Spleen (tissue), 11 donors: ENCODE data around the gene SH3BP4. TPM values are rescaled to one million over a fixed set of nuclear protein-coding genes. Genes with fewer than 3 reads are reported as not detected.

Experiments used
- DNase-seq: peaks from one replicate; pipeline ENCODE4 v3.0.0-alpha.2; 2020
- H3K27ac ChIP-seq, 8 donors: fragments of 200-600 bp; sonication (generic) in 7 of 8; 1 replicate in 4 of 8; 2 replicates in 4 of 8; pipeline versions ENCODE4 v1.5.0 to v1.8.0; 2016 to 2021; ENCODE audit warnings: inconsistent platforms in 4 of 8, mild to moderate bottlenecking in 4 of 8, moderate library complexity in 1 of 8
- H3K27me3 ChIP-seq, 7 donors: fragments of 200-600 bp; sonication (generic) in 6 of 7; replicated peaks in 1 of 7; 1 replicate in 4 of 7; 2 replicates in 3 of 7; pipeline versions ENCODE4 v1.5.0 to v1.8.0; 2016 to 2021; ENCODE audit warnings: inconsistent platforms in 3 of 7, mild to moderate bottlenecking in 1 of 7
- H3K36me3 ChIP-seq, 6 donors: fragments of 200-600 bp; sonication (generic) in 5 of 6; 1 replicate in 4 of 6; 2 replicates in 2 of 6; pipeline versions ENCODE4 v1.5.0 to v1.8.0; 2016 to 2021; ENCODE audit warnings: inconsistent platforms in 2 of 6
- H3K4me1 ChIP-seq, 6 donors: fragments of 200-600 bp; sonication (generic) in 5 of 6; 1 replicate in 3 of 6; 2 replicates in 3 of 6; pipeline versions ENCODE4 v1.5.0 to v1.8.0; 2016 to 2021; ENCODE audit warnings: inconsistent platforms in 3 of 6
- H3K4me3 ChIP-seq, 8 donors: fragments of 200-600 bp; sonication (generic) in 7 of 8; 1 replicate in 4 of 8; 2 replicates in 4 of 8; pipeline versions ENCODE4 v1.5.0 to v1.8.0; 2016 to 2021; ENCODE audit warnings: inconsistent platforms in 4 of 8, mild to moderate bottlenecking in 4 of 8, moderate library complexity in 2 of 8
- H3K9me3 ChIP-seq, 8 donors: fragments of 200-600 bp; sonication (generic) in 7 of 8; 1 replicate in 4 of 8; 2 replicates in 4 of 8; pipeline versions ENCODE4 v1.5.0 to v1.8.0; 2016 to 2021; ENCODE audit warnings: inconsistent platforms in 4 of 8
- POLR2A ChIP-seq, 3 donors: fragments of 450-650 bp; IDR thresholded peaks; one replicate each; pipeline ENCODE4 v1.5.1; 2017; ENCODE audit warnings: antibody characterized with exemption in 3 of 3, mild to moderate bottlenecking in 1 of 3
- POLR2AphosphoS5 ChIP-seq, 3 donors: sonication (generic); formaldehyde crosslinking; IDR thresholded peaks; one replicate each; pipeline ENCODE4 v1.5.1; 2017; ENCODE audit warnings: antibody characterized with exemption in 3 of 3
- WGBS, 5 donors: extraction: QIAGEN DNeasy Blood & Tissue Kit in 3 of 5; methylation state at CpG; one replicate each; pipeline versions ENCODE4 v1.1.5 to v1.1.7; 2013 to 2018; 5-methylcytosine and 5-hydroxymethylcytosine counted together
- intact Hi-C: fragments of 100-400 bp; cut with DNase I; formaldehyde crosslinking; loops from one replicate; pipeline ENCODE4 v1.15.0; 2023; ENCODE audit warnings: low total_unique reads
- polyA plus RNA-seq, 3 donors: library from polyadenylated mRNA; stranded (reverse); fragments of 200-250 nt; gene quantifications; one replicate each; pipeline ENCODE4 v1.2.1, GENCODE V29; 2013
- total RNA-seq, 7 donors: library from RNA; depleted of rRNA in 3 of 7; stranded (reverse); fragments of >200 nt in 3 of 7; fragmentation: NEBNext Ultra II Directional in 4 of 7; extraction: Animal tissue kit (Norgen Biotek cat#: 25700) in 4 of 7; gene quantifications; one replicate each; pipeline versions ENCODE4 v1.1.0 to v1.2.1, GENCODE V29; 2016 to 2021
- TF ChIP-seq, protein P1 (sequence below), 11 experiments: fragments of 200-600 bp in 7 of 11; fragments of 450-650 bp in 4 of 11; sonication (generic) in 4 of 11; IDR thresholded peaks in 8 of 11; conservative IDR thresholded peaks in 3 of 11; 1 replicate in 7 of 11; 2 replicates in 4 of 11; pipeline versions ENCODE4 v1.4.0 to v1.8.0; 2016 to 2021; ENCODE audit warnings: antibody characterized with exemption in 11 of 11, inconsistent platforms in 4 of 11, mild to moderate bottlenecking in 1 of 11
- donor health status: healthy with polysubstance abuse.
- donor health status: DM: no; HTN: no; CAD: no; lungs with moderate emphysema.
- donor health status: DM: no; HTN: no; CAD: no.
- donor health status: Bipolar disorder and iron deficiency.
- donor health status: healthy.
- donor health status: DM: no; HTN: no; CAD: no.
- donor health status: DM: yes; HTN: yes; CAD: no.

Gene SH3BP4
- total and polyA plus RNA-seq, 10 donors: 2.3 to 21.0 (median 12.4) TPM

DNA sequence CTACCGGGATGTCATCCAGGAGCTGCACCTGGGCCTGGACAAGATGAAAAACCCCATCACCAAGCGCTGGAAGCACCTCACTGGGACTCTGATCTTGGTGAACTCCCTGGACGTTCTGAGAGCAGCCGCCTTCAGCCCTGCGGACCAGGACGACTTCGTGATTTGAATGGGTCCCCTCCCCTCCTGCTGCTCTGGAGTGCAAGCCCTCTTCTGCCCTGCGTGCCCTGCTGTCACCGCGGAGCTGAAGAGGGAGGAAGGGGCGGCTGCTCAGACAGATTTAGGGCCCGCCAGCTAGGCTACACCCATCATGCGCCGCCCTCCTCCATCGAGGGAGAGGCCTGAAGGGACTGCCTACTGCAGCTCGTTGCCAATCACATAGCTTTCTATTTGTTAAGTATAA lies 101.8 kb downstream of the SH3BP4 start:
- DNase-seq: peak; percentile 72
- 85 to 93% (median 89%) methylated on average over 16 of the region's 16 CpGs for WGBS, 5 donors
- TF ChIP-seq, protein P1, sequence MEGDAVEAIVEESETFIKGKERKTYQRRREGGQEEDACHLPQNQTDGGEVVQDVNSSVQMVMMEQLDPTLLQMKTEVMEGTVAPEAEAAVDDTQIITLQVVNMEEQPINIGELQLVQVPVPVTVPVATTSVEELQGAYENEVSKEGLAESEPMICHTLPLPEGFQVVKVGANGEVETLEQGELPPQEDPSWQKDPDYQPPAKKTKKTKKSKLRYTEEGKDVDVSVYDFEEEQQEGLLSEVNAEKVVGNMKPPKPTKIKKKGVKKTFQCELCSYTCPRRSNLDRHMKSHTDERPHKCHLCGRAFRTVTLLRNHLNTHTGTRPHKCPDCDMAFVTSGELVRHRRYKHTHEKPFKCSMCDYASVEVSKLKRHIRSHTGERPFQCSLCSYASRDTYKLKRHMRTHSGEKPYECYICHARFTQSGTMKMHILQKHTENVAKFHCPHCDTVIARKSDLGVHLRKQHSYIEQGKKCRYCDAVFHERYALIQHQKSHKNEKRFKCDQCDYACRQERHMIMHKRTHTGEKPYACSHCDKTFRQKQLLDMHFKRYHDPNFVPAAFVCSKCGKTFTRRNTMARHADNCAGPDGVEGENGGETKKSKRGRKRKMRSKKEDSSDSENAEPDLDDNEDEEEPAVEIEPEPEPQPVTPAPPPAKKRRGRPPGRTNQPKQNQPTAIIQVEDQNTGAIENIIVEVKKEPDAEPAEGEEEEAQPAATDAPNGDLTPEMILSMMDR (IDR thresholded peaks at IDR 0.05 in 8 of 11, conservative IDR thresholded peaks at IDR 0.05 in 3 of 11): no peak
- TF ChIP-seq POLR2AphosphoS5 (IDR thresholded peaks at IDR 0.05): no peak
- TF ChIP-seq POLR2A (IDR thresholded peaks at IDR 0.05): no peak
- Histone ChIP-seq H3K4me3 (no peak overlapping the region), H3K36me3 (peaks cover 0 to 14% (median 0%) of the 10 kb centered on the region in 6 donors), H3K27ac (no peak overlapping the region), H3K9me3 (no peaks in the 10 kb centered on the region), H3K27me3 (no peaks in the 10 kb centered on the region), H3K4me1 (peaks cover 0 to 17% (median 4%) of the 10 kb centered on the region in 6 donors)
- intact Hi-C loops: no loop called here

DNA sequence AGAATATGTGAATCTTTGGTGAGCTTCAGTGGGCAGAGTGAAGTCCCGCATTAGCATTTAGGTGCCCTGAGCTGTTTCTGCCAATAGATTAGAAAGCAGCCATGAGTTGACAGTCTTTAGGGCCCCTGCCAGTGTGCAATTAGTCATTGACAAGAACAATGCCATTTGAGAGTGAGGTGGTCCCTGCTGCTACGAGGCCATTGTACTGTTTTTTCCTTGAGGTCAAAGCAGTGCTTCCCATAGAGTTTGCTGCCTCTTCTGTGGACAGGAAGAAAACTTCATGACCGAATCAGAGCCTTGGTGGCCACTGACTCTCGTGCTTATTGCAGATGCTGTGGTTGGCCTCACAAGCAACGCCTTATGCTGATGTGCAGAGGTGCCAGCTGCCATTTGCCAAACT lies 102.7 kb downstream of the SH3BP4 start:
- H3K27ac ChIP-seq: no peak overlapping the region
- no peak overlapping the region for H3K4me3 ChIP-seq
- WGBS, 5 donors: 71 to 85% (median 77%) methylated on average over 5 of the region's 5 CpGs
- no peaks in the 10 kb centered on the region for H3K27me3 ChIP-seq
- H3K36me3 ChIP-seq: peaks cover 0 to 14% (median 0%) of the 10 kb centered on the region in 6 donors
- H3K4me1 ChIP-seq: peaks cover 0 to 12% (median 3%) of the 10 kb centered on the region in 6 donors
- H3K9me3 ChIP-seq: no peaks in the 10 kb centered on the region
- TF ChIP-seq, protein P1 (IDR thresholded peaks at IDR 0.05 in 8 of 11, conservative IDR thresholded peaks at IDR 0.05 in 3 of 11): no peak
- no peak for TF ChIP-seq POLR2AphosphoS5 (IDR thresholded peaks at IDR 0.05)
- intact Hi-C loops: no loop called here
- peak; percentile 48 for DNase-seq

DNA sequence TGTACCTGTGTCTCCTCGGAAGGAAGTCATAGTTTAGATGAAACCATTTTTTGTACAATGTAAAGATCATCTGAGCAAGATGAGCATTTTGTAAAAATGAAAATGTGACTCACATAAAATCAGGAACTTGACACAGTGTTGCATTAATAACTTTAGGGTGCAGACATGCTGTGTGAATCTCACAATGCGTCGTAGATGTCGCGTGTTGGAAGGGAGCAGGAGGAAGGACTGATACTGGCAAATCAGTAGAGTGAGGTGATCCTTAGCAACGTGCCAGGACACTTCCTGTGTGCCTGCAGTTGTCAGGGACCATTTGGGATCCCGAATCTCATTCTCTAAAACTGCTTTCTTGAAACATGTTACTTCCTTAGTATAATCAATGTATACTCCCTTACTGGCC lies 103.1 kb downstream of the SH3BP4 start:
- H3K9me3 ChIP-seq: no peaks in the 10 kb centered on the region
- TF ChIP-seq POLR2A (IDR thresholded peaks at IDR 0.05): no peak
- no peak overlapping the region for H3K27ac ChIP-seq
- DNase-seq: peak; percentile 8
- no peak overlapping the region for H3K4me3 ChIP-seq
- intact Hi-C loops: no loop called here
- H3K36me3 ChIP-seq: peaks cover 0 to 14% (median 0%) of the 10 kb centered on the region in 6 donors
- peaks cover 0 to 12% (median 3%) of the 10 kb centered on the region in 6 donors for H3K4me1 ChIP-seq
- H3K27me3 ChIP-seq: no peaks in the 10 kb centered on the region
- 68 to 78% (median 74%) methylated on average over 7 of the region's 7 CpGs for WGBS, 5 donors

DNA sequence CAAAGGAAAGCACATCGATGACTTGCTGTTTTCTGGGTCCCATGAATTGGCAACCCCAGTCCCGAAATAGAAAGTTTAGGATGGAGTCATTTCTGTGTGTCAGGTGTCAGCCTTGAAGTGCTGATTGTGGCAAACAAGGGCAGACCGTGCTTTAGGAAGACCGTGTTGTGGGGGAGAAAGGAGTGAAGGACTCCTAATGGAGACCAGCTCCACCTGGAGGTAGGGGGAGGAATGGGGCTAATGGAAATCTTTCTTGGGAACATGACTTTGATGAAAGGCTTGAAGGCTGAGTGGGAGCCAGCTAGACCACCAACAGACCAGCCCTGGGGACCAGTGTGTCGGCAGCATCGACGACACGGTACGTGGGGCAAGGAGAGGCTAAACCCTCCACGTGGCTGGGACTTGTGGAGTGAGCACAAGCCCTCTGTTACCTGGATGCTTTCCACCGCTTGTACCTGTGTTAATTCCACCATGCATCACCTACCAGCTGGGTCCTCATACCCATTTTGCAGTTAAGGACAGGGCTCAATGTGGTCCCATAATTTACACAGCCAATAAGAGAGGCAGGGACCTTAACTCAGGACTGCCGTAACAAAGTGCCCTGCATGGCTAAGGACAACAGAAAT lies 104.2 kb downstream of the SH3BP4 start:
- H3K9me3 ChIP-seq: no peaks in the 10 kb centered on the region
- no peak for DNase-seq
- H3K4me3 ChIP-seq: no peak overlapping the region
- no peak overlapping the region for H3K27ac ChIP-seq
- peaks cover 0 to 3% (median 0%) of the 10 kb centered on the region in 7 donors for H3K27me3 ChIP-seq
- peaks cover 0 to 9% (median 3%) of the 10 kb centered on the region in 6 donors for H3K4me1 ChIP-seq
- H3K36me3 ChIP-seq: peaks cover 0 to 14% (median 0%) of the 10 kb centered on the region in 6 donors
- 74 to 85% (median 75%) methylated on average over 12 of the region's 12 CpGs for WGBS, 5 donors
- intact Hi-C loops: no loop called here
- TF ChIP-seq, protein P1 (IDR thresholded peaks at IDR 0.05 in 8 of 11, conservative IDR thresholded peaks at IDR 0.05 in 3 of 11): peak in 7 of 11 experiments; percentile 15 to 44 (median 39)
- no peak for TF ChIP-seq POLR2A (IDR thresholded peaks at IDR 0.05)
- no peak for TF ChIP-seq POLR2AphosphoS5 (IDR thresholded peaks at IDR 0.05)
